Measurements from ENCODE around the gene PARD6G. TPM values are rescaled to one million over a fixed set of nuclear protein-coding genes. Genes with fewer than 3 reads are reported as not detected.

The PARD6G gene
- total RNA-seq, 8 experiments from 2014 or later: 2.3 to 13.7 (median 7.2) TPM

DNA sequence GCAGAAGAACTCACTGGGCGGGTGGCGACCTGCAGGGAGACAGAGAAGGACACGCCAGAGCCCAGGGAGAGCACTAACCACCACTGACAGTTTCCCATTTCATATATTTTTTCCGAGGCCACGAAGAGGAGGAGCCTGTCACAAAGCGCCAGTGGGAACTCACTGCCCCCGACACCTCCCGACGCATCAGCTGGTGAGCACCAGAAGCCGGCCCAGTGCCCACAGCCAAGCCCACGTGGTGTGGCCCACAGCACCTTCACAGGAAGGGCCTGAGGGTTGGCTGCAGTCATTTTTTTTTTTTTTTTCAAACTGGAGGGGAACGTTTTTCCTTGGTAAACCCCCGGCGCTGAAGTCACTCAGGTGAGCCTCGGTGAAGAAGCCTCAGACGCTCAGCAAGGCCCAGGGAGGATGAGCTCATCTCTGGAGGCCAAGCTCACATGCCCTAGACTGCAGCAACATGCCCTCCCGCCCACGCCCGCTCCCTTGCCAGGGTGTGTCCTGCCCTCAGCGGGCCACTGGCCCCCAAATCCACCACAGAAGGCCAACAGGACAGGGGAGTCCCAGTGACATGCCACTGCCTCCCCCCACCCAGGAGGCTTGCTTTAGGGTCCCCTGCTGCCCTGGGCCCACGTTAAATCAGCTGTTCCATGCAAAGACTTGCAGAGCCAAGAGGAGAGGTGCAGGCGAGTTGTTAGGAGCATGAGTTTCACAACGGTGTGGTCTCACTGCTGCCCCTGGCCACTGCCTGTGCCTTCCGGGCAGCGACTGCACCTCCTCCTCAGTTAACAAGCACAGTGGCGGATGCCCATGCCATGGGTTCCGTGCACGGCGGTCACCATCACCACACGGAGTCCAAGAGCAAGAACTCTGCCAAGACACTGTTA lies 68.1 kb downstream of the PARD6G start:
- no peak for ATAC-seq (replicated peaks in 6 of 8)
- in situ Hi-C loops (cut with MboI; ENCODE audit: low pct_unique_long_range_greater_than_20kb in 2 of 9, low sequenced_read_pairs in 9 of 9, unreplicated experiment in 9 of 9): no loop called here
- 60 to 100% (median 83%) methylated on average over 1 to 14 of the region's 30 CpGs; no CpG with 5 or more reads in 1 of the 10 experiments for WGBS, 10 experiments
- H3K4me1 ChIP-seq (replicated peaks in 1 of 2): peaks cover 0 to 5% of the 10 kb centered on the region in 2 donors
- no peak overlapping the region for H3K4me3 ChIP-seq
- no peak overlapping the region for H3K27ac ChIP-seq

DNA sequence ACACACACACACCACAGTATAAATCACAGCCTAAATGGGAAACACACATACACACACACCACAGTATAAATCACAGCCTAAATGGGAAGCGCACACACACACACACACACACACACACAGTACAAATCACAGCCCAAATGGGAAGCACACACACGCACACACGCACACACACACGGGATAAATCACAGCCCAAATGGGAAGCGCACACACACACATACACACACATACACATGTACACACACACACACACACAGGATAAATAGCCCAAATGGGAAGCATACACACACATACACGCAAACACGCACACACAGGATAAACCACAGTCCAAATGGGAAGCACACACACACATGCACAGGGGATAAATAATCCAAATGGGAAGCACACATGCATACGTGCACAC lies 70.2 kb downstream of the PARD6G start:
- WGBS, 10 experiments: 17 to 100% (median 83%) methylated on average over 1 to 5 of the region's 8 CpGs; no CpG with 5 or more reads in 6 of the 10 experiments
- ATAC-seq (replicated peaks in 6 of 8): no peak
- Histone ChIP-seq H3K4me3 (no peak overlapping the region), H3K4me1 (replicated peaks in 1 of 2) (peaks cover 0 to 5% of the 10 kb centered on the region in 2 donors), H3K27ac (no peak overlapping the region)
- in situ Hi-C loops (cut with MboI; ENCODE audit: low pct_unique_long_range_greater_than_20kb in 2 of 9, low sequenced_read_pairs in 9 of 9, unreplicated experiment in 9 of 9): no loop called here

DNA sequence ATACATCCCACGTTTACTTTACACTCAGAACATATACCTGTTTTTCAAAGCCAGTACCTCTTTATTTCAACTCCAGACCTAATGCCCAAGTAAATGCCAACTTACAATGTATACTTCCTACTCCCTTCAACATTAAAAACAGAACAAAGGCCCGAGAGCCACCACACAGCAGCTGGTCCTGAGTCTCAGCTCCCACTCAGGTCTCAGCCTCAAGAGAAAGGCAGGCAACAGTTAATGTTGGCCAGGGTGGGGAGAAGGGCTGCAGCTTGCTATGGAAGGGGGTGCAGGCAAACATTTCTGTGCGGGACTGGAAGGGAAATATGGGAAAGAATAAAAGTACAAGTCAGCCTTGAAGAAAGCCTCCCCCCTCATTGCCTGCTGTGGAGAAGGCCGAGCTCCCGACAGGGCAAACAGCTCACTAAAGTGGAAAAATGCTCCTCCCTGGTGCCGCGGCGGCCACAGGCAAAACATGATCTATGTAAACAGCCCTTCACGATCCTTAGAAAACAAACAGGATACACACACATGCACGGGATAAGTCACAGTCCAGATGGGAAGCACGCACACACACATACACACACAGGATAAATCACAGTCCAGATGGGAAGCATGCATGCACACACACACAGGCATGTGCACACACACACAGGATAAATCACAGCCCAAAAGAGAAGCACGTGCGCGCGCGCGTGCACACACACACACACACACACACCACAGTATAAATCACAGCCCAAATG lies 70.8 kb downstream of the PARD6G start:
- ATAC-seq (replicated peaks in 6 of 8): peak in 7 of 8 experiments; percentile 11 to 88 (median 72)
- WGBS, 10 experiments: 8 to 94% (median 59%) methylated on average over 1 to 10 of the region's 17 CpGs
- Histone ChIP-seq H3K27ac (no peak overlapping the region), H3K4me1 (replicated peaks in 1 of 2) (peaks cover 0 to 5% of the 10 kb centered on the region in 2 donors), H3K4me3 (no peak overlapping the region)
- in situ Hi-C loops (cut with MboI; ENCODE audit: low pct_unique_long_range_greater_than_20kb in 2 of 9, low sequenced_read_pairs in 9 of 9, unreplicated experiment in 9 of 9): no loop called here

DNA sequence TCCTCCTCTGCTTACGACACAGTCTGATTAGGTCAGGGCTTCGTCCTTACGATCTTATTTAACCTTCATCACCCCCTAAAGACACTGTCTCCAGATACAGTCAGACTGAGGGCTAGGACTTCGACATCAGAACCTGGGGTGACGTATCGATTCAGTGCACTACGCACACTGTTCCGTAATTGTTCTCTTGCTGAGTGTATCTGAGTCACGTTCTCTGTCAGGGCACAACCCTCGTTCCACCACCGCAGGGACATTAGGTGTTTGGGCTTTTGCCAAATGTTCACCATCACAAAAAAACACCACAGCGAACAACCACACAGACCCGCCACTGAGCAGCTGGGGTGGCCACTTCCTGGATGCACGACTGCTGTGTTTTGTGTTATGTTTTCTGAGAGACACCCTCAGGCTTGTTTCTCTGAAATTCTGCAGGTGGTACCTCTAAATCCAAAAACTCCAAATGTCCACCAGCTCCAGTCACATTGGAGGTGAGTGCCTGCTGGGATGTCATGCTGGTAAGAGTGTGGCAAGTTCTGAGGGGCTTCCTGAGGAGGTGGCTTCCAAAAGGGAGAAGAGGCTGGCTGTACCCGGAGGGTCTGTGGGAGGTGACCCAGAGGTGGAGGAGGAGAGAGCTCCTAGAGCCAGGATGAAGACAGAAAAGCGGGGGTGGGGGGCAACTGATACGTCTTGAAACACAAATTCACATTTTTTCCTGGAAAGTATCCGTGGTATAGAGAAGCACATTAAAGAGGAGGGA lies 71.7 kb downstream of the PARD6G start:
- 57 to 100% (median 89%) methylated on average over 1 to 15 of the region's 18 CpGs; no CpG with 5 or more reads in 2 of the 10 experiments for WGBS, 10 experiments
- no peak overlapping the region for H3K4me3 ChIP-seq
- in situ Hi-C loops (cut with MboI; ENCODE audit: low pct_unique_long_range_greater_than_20kb in 2 of 9, low sequenced_read_pairs in 9 of 9, unreplicated experiment in 9 of 9): no loop called here
- no peak for ATAC-seq (replicated peaks in 6 of 8)
- peaks cover 0 to 5% of the 10 kb centered on the region in 2 donors for H3K4me1 ChIP-seq (replicated peaks in 1 of 2)
- H3K27ac ChIP-seq: no peak overlapping the region

DNA sequence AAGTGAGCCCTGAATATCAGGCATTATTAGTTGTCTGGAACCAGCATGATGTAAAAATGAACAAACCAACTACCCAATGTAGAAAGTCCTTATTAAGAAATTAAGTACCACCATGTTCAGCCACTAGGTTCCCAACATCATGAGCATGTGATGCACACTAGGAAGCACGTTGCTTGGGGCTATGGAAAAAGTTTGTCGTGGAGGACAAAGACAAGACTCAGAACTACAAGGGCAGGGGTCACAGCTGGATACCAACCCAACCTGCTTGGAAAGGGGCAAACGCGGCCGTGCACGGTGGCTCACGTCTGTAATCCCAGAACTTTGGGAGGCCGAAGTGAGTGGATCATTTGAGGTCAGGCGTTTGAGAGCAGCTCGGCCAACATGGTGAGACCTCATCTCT lies 74.3 kb downstream of the PARD6G start:
- in situ Hi-C loops (cut with MboI; ENCODE audit: low pct_unique_long_range_greater_than_20kb in 2 of 9, low sequenced_read_pairs in 9 of 9, unreplicated experiment in 9 of 9): no loop called here
- ATAC-seq (replicated peaks in 6 of 8): no peak
- H3K27ac ChIP-seq: no peak overlapping the region

DNA sequence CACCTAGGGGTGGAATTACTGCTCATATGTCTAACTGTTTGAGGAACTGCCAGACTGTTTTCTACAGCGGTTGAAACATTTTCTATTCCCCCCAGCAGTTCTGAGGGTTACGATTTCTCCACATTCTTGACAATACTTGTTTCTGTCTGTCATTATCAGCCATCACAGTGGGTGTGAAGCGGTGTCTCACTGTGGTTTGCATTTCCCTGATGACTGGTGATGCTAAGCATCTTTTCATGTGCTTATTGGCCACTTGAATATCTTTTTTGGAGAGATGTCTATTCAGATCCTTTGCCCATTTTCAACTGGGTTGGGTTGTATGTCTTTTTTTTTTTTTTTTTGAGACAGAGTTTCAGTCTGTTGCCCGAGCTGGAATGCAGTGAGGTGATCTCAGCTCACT lies 75.3 kb downstream of the PARD6G start:
- no peak overlapping the region for H3K4me3 ChIP-seq
- H3K4me1 ChIP-seq (replicated peaks in 1 of 2): peaks cover 0 to 5% of the 10 kb centered on the region in 2 donors
- no peak overlapping the region for H3K27ac ChIP-seq
- WGBS, 10 experiments: 13 to 100% (median 78%) methylated on average over 1 to 3 of the region's 4 CpGs; no CpG with 5 or more reads in 2 of the 10 experiments
- in situ Hi-C loops (cut with MboI; ENCODE audit: low pct_unique_long_range_greater_than_20kb in 2 of 9, low sequenced_read_pairs in 9 of 9, unreplicated experiment in 9 of 9): no loop called here
- ATAC-seq (replicated peaks in 6 of 8): peak in 3 of 8 experiments; percentile 6 to 16 (median 9)

More for the DNA sequence above, 74.3 kb downstream of the PARD6G start:
- Histone ChIP-seq H3K4me1 (replicated peaks in 1 of 2) (peaks cover 0 to 5% of the 10 kb centered on the region in 2 donors), H3K4me3 (no peak overlapping the region)
- WGBS, 10 experiments: 67 to 100% (median 83%) methylated on average over 1 to 8 of the region's 10 CpGs; no CpG with 5 or more reads in 3 of the 10 experiments

DNA sequence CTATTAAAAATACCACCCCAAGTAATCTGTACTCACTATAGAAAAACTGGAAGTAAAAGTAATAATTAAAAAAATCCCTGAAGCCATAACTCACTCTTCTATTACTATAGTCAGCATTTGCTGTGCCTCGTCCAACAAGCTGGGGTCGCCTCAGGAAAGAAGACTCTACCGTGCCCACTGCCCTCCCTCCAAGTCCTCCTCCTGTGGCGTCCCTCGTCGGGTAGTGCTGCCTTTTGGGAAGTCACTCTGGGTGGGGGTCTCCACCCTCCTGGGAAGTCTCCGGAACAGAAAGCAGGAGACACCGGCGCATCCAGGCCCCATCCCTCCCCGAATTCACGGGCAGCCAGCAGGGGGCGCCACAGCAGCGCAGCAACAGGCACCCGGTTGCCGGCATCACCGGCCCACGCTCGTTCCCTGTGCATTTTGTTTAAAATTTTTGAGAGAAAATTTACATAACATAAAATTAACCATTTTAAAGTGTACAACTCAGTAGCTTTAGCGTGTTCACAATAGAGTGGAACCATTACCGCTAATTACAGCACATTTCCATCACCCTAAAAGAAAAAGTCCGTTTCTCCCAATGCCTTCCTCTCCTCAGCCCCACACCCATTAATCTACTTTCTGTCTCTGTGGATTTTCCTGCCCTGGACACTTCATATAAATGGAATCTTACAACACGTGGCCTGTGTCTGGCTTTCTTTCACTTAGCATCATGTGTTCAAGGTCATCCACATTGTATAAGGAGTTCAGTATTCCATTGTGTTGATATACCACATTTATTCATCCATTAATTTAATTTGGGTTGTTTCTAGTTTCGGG lies 76.1 kb downstream of the PARD6G start:
- H3K27ac ChIP-seq: no peak overlapping the region
- no peak overlapping the region for H3K4me3 ChIP-seq
- peak; percentile 65 to 89 (median 79) for ATAC-seq (replicated peaks in 6 of 8)
- 22 to 80% (median 46%) methylated on average over 2 to 23 of the region's 23 CpGs for WGBS, 10 experiments
- H3K4me1 ChIP-seq (replicated peaks in 1 of 2): peaks cover 0 to 5% of the 10 kb centered on the region in 2 donors
- in situ Hi-C loops (cut with MboI; ENCODE audit: low pct_unique_long_range_greater_than_20kb in 2 of 9, low sequenced_read_pairs in 9 of 9, unreplicated experiment in 9 of 9): no loop called here

DNA sequence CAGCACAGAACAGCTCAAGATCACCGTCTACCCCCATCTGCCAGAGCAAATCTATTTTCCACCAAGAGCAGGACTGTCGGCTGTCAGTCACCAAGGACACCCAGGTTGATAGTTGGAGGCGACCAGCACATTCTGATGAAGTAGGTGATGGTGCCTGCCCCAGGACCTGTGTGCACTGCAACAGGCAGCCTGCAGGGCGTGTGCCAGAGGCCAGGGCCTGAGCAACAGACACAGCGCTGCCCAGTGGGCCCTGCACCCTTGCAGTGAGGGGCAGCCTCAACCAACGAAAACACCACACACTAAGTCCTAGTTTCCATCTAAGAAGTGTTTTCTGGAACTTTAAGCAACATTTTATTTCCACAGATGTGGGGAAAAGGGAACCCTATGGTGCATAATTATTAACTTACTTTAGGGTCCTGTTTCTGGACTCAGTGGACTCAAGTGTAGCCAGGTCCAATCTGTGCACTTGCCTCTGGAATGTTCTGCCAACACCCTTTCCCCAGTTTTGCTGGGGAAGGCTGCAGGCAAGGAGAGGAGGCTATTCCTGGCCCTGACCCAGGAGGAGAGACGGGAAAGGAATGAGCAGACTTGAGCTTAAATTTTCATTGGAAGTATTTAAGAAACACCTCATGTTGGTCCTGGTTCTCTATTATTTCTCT lies 76.8 kb downstream of the PARD6G start:
- no peak overlapping the region for H3K4me3 ChIP-seq
- in situ Hi-C loops (cut with MboI; ENCODE audit: low pct_unique_long_range_greater_than_20kb in 2 of 9, low sequenced_read_pairs in 9 of 9, unreplicated experiment in 9 of 9): no loop called here
- no peak for ATAC-seq (replicated peaks in 6 of 8)
- no peak overlapping the region for H3K27ac ChIP-seq
- 63 to 100% (median 94%) methylated on average over 1 to 6 of the region's 7 CpGs; no CpG with 5 or more reads in 3 of the 10 experiments for WGBS, 10 experiments
- peaks cover 0 to 5% of the 10 kb centered on the region in 2 donors for H3K4me1 ChIP-seq (replicated peaks in 1 of 2)

DNA sequence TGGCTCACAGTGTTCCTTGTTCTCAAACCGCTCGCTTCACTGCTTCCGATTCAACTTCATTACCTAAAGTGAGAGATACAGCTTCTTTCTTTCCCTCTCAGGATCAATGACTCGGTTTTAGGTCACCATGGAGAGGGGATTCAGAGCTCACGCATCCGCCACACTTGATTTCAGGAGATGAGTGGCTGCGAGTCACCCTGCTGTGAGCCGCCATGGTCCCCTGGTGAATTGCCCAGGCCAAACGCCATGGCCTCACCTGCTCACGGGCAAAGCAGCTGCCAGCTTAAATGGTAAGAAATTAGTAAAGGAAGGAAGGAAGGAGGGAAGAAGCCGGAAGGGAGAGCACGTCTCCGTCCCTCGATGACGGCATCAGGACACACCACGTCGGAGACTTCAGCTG lies 77.7 kb downstream of the PARD6G start:
- peaks cover 0 to 5% of the 10 kb centered on the region in 2 donors for H3K4me1 ChIP-seq (replicated peaks in 1 of 2)
- ATAC-seq (replicated peaks in 6 of 8): no peak
- no peak overlapping the region for H3K27ac ChIP-seq
- 0 to 100% (median 91%) methylated on average over 1 to 15 of the region's 17 CpGs; no CpG with 5 or more reads in 3 of the 10 experiments for WGBS, 10 experiments
- no peak overlapping the region for H3K4me3 ChIP-seq
- in situ Hi-C loops (cut with MboI; ENCODE audit: low pct_unique_long_range_greater_than_20kb in 2 of 9, low sequenced_read_pairs in 9 of 9, unreplicated experiment in 9 of 9): no loop called here

DNA sequence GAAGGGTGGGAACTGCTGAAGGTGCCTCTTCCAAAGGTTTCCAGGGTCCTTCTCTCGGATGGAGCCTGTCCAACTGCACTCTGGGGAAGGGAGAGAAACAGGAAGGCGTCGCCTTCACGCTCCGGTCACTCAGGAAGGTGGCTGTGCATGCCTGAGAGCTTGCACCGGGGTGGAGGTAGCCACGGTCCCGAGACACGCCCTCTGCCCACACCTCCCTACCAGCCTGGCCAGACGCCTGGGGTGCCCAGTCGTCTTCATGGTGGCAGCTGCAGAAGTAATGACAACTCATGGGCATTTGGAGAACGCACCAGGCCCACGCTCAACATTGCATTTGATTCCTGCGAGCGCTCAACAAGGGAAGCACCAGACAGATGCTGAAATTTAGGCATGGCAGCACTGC lies 78.3 kb downstream of the PARD6G start:
- 93 to 100% (median 100%) methylated on average over 1 to 3 of the region's 15 CpGs; no CpG with 5 or more reads in 7 of the 10 experiments for WGBS, 10 experiments
- H3K27ac ChIP-seq: no peak overlapping the region
- in situ Hi-C loops (cut with MboI; ENCODE audit: low pct_unique_long_range_greater_than_20kb in 2 of 9, low sequenced_read_pairs in 9 of 9, unreplicated experiment in 9 of 9): no loop called here
- H3K4me1 ChIP-seq (replicated peaks in 1 of 2): peaks cover 0 to 5% of the 10 kb centered on the region in 2 donors
- H3K4me3 ChIP-seq: no peak overlapping the region
- no peak for ATAC-seq (replicated peaks in 6 of 8)

DNA sequence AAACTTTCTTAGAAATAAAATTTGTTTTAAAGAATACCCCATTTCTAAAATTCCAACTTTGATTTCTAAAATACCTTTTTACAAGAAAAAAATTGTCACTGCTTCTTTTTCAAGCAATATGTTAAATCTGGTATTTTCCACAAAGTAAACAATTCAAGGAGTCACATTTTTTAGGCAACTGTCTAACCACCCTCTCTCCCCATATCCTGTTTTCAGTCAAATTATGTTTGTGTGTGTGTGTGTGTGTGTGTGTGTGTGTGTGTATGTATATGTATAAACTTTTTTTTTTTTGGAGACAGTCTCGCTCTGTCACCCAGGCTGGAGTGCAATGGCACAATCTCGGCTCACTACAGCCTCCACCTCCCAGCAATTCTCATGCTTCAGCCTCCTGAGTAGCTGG lies 79.0 kb downstream of the PARD6G start:
- H3K27ac ChIP-seq: no peak overlapping the region
- in situ Hi-C loops (cut with MboI; ENCODE audit: low pct_unique_long_range_greater_than_20kb in 2 of 9, low sequenced_read_pairs in 9 of 9, unreplicated experiment in 9 of 9): no loop called here
- no peak overlapping the region for H3K4me3 ChIP-seq
- peaks cover 0 to 5% of the 10 kb centered on the region in 2 donors for H3K4me1 ChIP-seq (replicated peaks in 1 of 2)
- no peak for ATAC-seq (replicated peaks in 6 of 8)
- 75 to 100% (median 93%) methylated on average over 1 to 2 of the region's 2 CpGs; no CpG with 5 or more reads in 4 of the 10 experiments for WGBS, 10 experiments
